Astrocyte of the cerebellum (primary cell): Measurements from ENCODE around the gene GFRA1.
A peak's percentile ranks its signal among the peaks of the same experiment; 100 is the strongest.

ENCODE experiments used
- DNase-seq: peaks from one replicate; pipeline ENCODE4 v3.0.0-alpha.2; 2011; ENCODE audit warnings: low read depth
- H3K4me3 ChIP-seq: 2 replicates; pipeline ENCODE4 v1.5.1; 2011; ENCODE audit warnings: mild to moderate bottlenecking, low read depth, low read length, moderate library complexity
- CTCF ChIP-seq: IDR thresholded peaks from 2 replicates; pipeline ENCODE4 v1.5.1; 2012; ENCODE audit warnings: low read length, low read depth, moderate library complexity, mild to moderate bottlenecking; ENCODE audit errors: missing control alignments
- in situ Hi-C: cut with HindIII; loops from 2 replicates; pipeline ENCODE4 v1.10.0; 2017; ENCODE audit warnings: low sequenced_read_pairs

The GFRA1 gene

DNA sequence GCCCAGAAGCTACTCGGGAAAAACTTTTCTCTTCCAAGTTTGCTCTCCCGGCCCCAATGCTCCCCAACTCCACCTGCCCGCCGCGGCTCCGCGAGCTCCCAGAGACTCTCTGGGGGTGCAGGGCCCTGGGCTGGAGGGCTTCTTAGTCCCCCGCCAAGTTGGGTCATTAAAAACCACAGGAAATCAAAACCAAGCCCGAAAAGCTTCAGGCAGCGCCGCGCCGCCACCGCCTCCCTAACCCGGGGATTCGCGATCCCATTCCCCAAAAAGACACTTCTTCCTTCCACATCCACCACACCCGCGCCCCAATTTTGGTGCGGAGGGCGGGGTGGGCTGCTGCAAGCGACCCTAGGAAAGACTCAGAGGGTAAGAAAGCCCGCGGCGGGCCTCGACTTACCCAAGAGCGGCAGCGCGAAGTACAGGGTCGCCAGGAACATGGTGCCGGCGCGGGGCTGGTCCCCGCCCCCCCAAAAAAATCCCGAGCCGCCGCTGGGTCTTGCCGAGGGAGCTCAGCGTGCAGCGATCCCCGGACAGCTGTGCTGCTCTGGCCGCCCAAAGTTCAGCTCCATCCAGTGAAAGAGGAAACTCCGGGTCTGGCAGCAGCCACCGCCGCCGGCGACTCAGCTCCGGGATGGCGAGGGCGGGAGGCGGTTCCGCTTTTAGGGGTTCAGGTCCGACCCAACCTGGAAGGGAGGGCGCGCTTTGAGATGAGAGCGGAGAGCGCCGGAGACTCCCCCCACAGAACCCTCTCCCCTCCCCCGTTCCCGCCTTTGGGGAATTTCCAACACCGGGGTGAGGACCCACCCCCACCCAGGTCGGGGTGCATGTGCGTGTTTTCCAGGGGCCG lies 1.2 kb downstream of the GFRA1 start:
- no peak for DNase-seq
- peak overlapping the region; percentile 65 for H3K4me3 ChIP-seq
- TF ChIP-seq CTCF = no peak
- in situ Hi-C loops = no loop called here

- in situ Hi-C loops = no loop called here
- no peak for DNase-seq
- H3K4me3 ChIP-seq = peak overlapping the region; percentile 65
- TF ChIP-seq CTCF = no peak
Observed at GRCh38 chr10:116270771-116271592, 2.0 kb downstream of the GFRA1 start.

- H3K4me3 ChIP-seq = no peak overlapping the region
- in situ Hi-C loops = no loop called here
- TF ChIP-seq CTCF = no peak
- no peak for DNase-seq
Observed at GRCh38 chr10:116270126-116270770, 2.8 kb downstream of the GFRA1 start.

DNA sequence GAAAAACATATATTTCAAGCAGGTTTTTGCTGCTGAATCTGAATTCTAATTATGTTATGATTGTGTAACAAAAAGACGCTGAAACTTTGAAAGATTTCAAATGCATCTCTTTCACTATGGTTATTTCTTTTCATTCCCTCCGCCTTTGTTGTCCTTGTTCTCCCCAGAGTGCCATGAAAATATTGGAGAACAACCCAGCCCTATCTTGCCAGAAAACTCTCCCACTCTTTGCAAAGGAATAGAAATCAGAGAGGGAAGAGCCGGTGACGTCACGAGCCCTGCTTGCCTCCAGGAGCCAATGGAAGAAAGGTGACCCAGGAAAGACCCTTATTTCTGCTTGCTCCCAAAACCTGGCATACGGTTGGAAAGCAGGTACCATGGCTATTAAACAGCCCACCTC lies 3.4 kb downstream of the GFRA1 start:
- DNase-seq = no peak
- no peak for TF ChIP-seq CTCF
- in situ Hi-C loops = loop anchor here (10.0 kb wide), 1 partner anchor 325 kb away; no protein-coding TSS in a partner anchor
- no peak overlapping the region for H3K4me3 ChIP-seq

DNA sequence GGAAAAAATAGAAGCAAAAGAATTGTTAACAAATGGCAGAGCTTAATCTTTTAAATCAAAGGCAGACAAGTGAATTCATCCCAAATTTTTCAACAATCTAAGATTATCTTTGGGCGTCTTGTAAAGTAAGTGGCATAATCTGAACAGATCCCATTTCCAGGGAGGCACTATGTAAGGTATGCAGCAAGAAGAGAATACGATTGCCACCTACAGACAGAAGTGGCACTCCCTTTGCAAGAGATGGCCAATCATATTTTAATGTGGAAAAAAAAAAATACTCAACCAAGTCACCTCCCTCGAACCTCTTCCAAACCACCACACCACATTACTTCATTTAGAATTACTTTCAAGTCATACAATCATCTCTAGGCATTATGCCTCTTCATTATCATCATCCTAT lies 4.0 kb downstream of the GFRA1 start:
- in situ Hi-C loops = loop anchor here (10.0 kb wide), 1 partner anchor 324 kb away; no protein-coding TSS in a partner anchor
- no peak for TF ChIP-seq CTCF

DNA sequence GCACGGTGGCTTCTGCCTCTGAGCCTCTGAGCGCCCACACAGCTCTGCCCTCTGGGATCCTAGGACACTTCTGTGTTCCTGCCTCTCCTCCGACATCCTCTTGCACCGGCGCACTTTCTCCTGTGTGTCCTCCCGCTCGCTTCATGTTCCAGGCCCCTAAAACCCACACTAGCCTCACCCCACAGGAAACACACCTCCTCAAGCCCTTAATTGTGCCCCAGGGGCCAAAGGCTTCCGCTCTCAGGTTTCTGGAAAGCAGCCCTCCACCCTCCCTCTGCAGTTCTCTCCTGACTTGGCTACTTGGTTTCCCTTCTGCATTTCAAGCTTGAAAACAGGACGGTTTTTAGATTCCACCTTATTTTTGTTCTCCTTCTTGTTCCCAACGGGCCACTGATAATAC lies 7.3 kb downstream of the GFRA1 start:
- no peak for DNase-seq
- no peak for TF ChIP-seq CTCF
- in situ Hi-C loops = loop anchor here (10.0 kb wide), 1 partner anchor 321 kb away; no protein-coding TSS in a partner anchor
- H3K4me3 ChIP-seq = no peak overlapping the region

More for the DNA sequence above, 4.0 kb downstream of the GFRA1 start:
- no peak overlapping the region for H3K4me3 ChIP-seq
- no peak for DNase-seq
